Retinal pigment epithelial cell (primary cell): Measurements from ENCODE around the gene ARHGAP20.

Experiments
- DNase-seq: peaks from one replicate; pipeline ENCODE4 v3.0.0-alpha.2; 2010; ENCODE audit warnings: low read depth
- H3K4me3 ChIP-seq: 2 replicates; pipeline ENCODE4 v1.5.1; 2011; ENCODE audit warnings: mild to moderate bottlenecking, low read length, control low read depth, moderate library complexity
- TF ChIP-seq, protein P1 (sequence below): conservative IDR thresholded peaks from 2 replicates; pipeline ENCODE4 v1.5.1; 2011; ENCODE audit warnings: low read depth, low read length, control low read depth, inconsistent platforms

The ARHGAP20 gene

DNA sequence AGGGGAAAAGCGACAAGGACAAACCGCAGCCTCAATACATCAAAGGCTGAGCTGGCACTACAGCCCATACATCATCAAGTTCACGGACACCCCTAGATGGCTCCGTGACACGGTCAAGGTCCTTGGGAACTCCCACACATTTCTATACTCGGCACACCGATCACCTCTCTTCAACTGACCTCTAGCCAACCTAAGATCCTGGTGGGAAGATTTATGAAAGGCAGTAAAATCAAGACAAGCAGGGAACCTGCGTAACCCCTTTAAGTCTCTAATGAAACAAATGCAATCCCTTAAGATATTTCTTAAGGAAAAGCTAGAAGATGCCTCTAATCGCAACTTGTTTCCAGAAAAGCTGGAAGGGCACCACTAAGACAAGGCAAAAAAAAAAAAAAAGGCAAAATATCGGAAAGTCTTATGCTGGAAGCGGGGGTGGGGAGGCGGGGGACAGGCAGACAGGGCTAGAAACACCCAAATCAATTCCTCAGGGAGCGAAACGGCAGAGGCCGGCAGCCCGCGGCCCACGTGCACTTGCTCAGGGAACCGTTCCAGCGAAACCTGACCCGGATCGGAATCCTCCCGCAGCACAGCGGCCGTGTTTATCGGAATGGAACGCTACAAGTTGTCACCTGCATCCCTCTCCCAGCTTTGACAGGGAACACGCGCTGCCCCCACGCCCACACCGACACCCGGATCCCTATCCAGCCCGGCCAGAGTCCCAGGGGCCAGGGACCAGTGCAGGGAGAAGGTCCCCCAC, 1.4 kb downstream of the ARHGAP20 start:
- TF ChIP-seq, protein P1, sequence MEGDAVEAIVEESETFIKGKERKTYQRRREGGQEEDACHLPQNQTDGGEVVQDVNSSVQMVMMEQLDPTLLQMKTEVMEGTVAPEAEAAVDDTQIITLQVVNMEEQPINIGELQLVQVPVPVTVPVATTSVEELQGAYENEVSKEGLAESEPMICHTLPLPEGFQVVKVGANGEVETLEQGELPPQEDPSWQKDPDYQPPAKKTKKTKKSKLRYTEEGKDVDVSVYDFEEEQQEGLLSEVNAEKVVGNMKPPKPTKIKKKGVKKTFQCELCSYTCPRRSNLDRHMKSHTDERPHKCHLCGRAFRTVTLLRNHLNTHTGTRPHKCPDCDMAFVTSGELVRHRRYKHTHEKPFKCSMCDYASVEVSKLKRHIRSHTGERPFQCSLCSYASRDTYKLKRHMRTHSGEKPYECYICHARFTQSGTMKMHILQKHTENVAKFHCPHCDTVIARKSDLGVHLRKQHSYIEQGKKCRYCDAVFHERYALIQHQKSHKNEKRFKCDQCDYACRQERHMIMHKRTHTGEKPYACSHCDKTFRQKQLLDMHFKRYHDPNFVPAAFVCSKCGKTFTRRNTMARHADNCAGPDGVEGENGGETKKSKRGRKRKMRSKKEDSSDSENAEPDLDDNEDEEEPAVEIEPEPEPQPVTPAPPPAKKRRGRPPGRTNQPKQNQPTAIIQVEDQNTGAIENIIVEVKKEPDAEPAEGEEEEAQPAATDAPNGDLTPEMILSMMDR, result no peak
- peak overlapping the region; percentile 58 for H3K4me3 ChIP-seq
- DNase-seq, result no peak

DNA sequence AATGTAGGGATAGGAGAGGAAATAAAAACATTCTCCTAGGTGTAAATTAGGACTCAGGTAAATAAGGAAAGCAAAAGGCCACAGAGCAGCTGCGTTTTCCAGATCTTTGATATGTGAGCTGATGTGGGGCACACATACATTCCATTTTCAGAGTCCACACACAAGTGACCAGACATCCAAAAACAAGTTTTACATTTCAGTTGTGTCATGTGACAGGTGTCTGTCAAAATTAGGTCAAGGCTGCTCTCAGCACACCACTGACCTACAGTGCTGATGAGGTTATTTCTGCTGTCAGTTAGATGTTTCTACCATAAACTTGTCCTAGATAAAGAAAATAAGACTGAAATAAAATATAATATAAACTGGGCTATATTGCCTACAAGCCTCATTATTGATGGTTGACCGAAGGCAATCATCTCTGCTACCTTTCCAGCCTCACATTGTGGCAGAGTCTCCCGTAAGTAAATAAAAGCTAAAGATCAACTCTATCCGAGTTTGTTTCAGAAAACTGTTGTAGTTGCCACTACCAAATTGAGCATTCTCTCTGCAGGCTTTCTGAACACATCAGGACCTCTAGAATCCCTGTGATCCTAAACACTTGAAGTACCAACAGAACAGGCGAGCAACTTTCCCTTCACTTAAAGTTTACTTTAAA, 7.9 kb downstream of the ARHGAP20 start:
- DNase-seq, result no peak
- no peak overlapping the region for H3K4me3 ChIP-seq
- TF ChIP-seq, protein P1, result no peak

DNA sequence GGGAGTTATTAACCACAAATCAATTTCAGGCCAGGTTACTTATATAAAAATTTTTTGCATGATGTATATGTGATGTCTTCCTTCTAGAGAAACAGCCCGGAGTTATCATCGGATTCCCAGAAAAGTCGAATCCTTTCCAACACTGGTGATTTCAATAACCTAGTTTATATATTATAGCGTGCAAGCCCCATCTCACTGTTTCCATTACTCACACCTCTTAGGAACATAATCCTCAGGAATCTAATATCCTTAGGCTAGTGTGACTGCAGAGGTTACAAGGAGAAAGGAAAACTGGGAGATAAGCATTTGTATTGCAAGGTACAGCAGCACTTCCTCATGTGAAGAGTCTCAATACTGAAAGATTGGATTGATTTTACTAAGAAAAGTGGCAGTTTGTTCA, 20.3 kb downstream of the ARHGAP20 start:
- H3K4me3 ChIP-seq, result no peak overlapping the region
- TF ChIP-seq, protein P1, result no peak
- no peak for DNase-seq

DNA sequence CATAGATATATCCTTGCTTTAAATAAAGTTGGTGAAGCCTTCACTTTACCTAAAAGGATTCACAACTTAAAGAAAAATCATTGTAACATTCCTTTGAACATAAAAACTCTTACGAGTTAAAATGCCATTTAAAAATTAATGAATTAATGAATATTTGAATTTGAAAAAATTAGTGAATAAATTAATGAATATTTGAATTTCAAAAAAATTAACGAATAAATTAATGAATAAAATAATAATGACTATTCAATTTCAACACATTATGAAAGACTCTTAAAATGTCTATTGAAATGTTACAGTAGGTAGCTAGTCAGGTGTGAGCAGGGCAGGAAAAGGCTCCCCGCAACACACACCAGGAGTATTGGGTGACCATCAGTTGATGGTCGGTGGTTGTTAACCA, 22.9 kb downstream of the ARHGAP20 start:
- TF ChIP-seq, protein P1, result no peak
- no peak for DNase-seq
- no peak overlapping the region for H3K4me3 ChIP-seq

DNA sequence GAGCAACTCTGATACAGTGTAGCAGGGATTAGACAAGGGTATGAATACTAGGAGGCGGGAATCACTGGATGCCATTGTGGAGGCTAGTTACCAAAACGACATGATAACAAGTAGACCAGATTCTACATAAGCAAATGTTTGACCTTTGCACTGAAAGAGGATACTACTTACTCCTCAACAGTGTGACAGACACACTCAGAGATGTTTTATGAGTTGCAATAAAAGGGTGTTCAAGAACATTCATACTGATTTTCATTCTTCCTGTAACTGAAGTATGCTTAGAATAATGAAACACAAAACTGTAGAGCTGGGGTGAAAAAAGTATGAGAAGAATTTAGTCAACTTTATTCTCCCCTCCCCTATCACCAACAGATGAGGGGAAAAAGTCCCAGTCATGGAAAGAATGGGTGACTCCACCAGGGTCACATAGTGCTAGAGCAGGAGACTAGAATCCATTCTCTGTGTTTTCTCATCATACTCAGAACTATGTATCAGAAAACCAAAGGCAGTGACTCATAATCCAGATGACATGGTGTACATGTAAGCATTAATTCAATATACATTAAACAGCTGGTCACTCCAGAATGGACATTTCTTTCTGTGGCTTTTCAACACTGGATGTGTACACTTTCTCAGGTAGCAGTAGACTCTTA, 32.8 kb downstream of the ARHGAP20 start:
- DNase-seq, result no peak
- TF ChIP-seq, protein P1, result no peak
- H3K4me3 ChIP-seq, result no peak overlapping the region

DNA sequence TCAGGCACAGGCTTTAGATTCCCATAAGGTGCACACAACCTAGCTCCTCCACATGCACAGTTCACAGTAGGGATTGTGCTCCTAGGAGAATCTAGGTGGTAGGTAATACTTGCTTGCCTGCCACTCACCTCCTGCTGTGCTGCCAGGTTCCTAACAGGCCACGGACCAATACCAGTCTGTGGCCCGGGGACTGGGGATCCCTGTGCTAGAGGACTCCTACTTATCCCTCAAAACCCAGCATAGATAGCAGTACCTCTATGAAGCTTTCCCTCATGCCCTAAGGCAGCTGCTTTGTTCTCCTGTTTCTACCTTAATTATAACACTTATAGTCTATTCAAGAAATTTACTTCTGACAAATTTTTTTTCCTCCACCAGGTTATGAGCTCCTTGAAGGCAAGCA, 36.7 kb downstream of the ARHGAP20 start:
- no peak for DNase-seq
- TF ChIP-seq, protein P1, result no peak

More for the DNA sequence above, 36.7 kb downstream of the ARHGAP20 start:
- H3K4me3 ChIP-seq, result no peak overlapping the region
